Gastrocnemius medialis (tissue), 4 donors: ENCODE data around the gene MAG. TPM values are rescaled to one million over a fixed set of nuclear protein-coding genes. Genes with fewer than 3 reads are reported as not detected.

Experiments
- ATAC-seq, 2 donors: fragments of 150-250 bp; one replicate each; pipeline ENCODE4 v1.9.1; 2016
- DNase-seq, 2 donors: peaks; one replicate each; pipeline ENCODE4 v3.0.0-alpha.2; 2019
- H3K27ac ChIP-seq, 4 donors: fragments of 200-600 bp; sonication (generic); 1 replicate in 1 of 4; 2 replicates in 3 of 4; pipeline ENCODE4 v1.5.1; 2016 to 2018; ENCODE audit warnings: mild to moderate bottlenecking in 2 of 4, moderate library complexity in 1 of 4
- H3K27me3 ChIP-seq, 3 donors: fragments of 200-600 bp; sonication (generic) in 2 of 3; 1 replicate in 1 of 3; 2 replicates in 2 of 3; pipeline versions ENCODE4 v1.5.1 to v1.6.0; 2016 to 2019; ENCODE audit warnings: mild to moderate bottlenecking in 1 of 3, moderate library complexity in 1 of 3
- H3K36me3 ChIP-seq, 2 donors: fragments of 200-600 bp; sonication (generic) in 1 of 2; one replicate each; pipeline ENCODE4 v1.5.1; 2017 to 2018
- H3K4me1 ChIP-seq, 2 donors: fragments of 200-600 bp; sonication (generic) in 1 of 2; one replicate each; pipeline ENCODE4 v1.5.1; 2016 to 2017; ENCODE audit warnings: mild to moderate bottlenecking in 2 of 2
- H3K4me3 ChIP-seq, 4 donors: fragments of 200-600 bp; sonication (generic) in 3 of 4; 1 replicate in 1 of 4; 2 replicates in 3 of 4; pipeline ENCODE4 v1.5.1; 2016 to 2019; ENCODE audit warnings: mild to moderate bottlenecking in 2 of 4
- H3K9me3 ChIP-seq, 3 donors: fragments of 200-600 bp; sonication (generic) in 2 of 3; 1 replicate in 1 of 3; 2 replicates in 2 of 3; pipeline ENCODE4 v1.5.1; 2016 to 2019
- POLR2A ChIP-seq, 2 donors: fragments of 450-650 bp; IDR thresholded peaks; one replicate each; pipeline ENCODE4 v1.6.1; 2017; ENCODE audit warnings: antibody characterized with exemption in 2 of 2, mild to moderate bottlenecking in 2 of 2, moderate library complexity in 2 of 2
- in situ Hi-C, 4 donors: fragments of 200-750 bp; cut with MboI; loops; one replicate each; pipeline versions ENCODE4 v1.15.0 to v1.8.0; 2017; ENCODE audit warnings: low sequenced_read_pairs in 4 of 4
- intact Hi-C: fragments of 100-400 bp; cut with DNase I; formaldehyde crosslinking; loops from one replicate; pipeline ENCODE4 v1.15.1; 2023; ENCODE audit warnings: low total_unique reads
- total RNA-seq, 4 donors: library from RNA; depleted of rRNA; stranded (reverse); fragments of >200 nt; gene quantifications; one replicate each; pipeline versions ENCODE4 v1.1.0 to v1.2.3, GENCODE V29; 2016
- TF ChIP-seq, protein P1 (sequence below), 5 experiments: fragments of 450-650 bp in 3 of 5; fragments of 200-600 bp in 2 of 5; sonication (generic) in 2 of 5; IDR thresholded peaks in 4 of 5; conservative IDR thresholded peaks in 1 of 5; 1 replicate in 4 of 5; 2 replicates in 1 of 5; pipeline ENCODE4 v1.5.1; 2016 to 2019; ENCODE audit warnings: antibody characterized with exemption in 5 of 5, mild to moderate bottlenecking in 3 of 5, moderate library complexity in 3 of 5

The MAG gene
- total RNA-seq, 4 donors from 2014 or later, result 0.24 to 1.5 TPM; not detected in 2

GRCh38 chr19:35341565-35342225 is 49.7 kb downstream of the MAG start:
- intact Hi-C loops, result no loop called here
- H3K27me3 ChIP-seq, result no peaks in the 10 kb centered on the region
- H3K36me3 ChIP-seq, result no peaks in the 10 kb centered on the region
- no peak overlapping the region for H3K27ac ChIP-seq
- no peaks in the 10 kb centered on the region for H3K4me1 ChIP-seq
- in situ Hi-C loops, result loop anchor here in 1 of 4 donors (10.0 kb wide), 1 partner anchor 153 kb away; the partner anchor contains the start of gene KRTDAP
- H3K9me3 ChIP-seq, result no peaks in the 10 kb centered on the region
- H3K4me3 ChIP-seq, result no peak overlapping the region
- TF ChIP-seq POLR2A (IDR thresholded peaks at IDR 0.05), result no peak
- TF ChIP-seq, protein P1, sequence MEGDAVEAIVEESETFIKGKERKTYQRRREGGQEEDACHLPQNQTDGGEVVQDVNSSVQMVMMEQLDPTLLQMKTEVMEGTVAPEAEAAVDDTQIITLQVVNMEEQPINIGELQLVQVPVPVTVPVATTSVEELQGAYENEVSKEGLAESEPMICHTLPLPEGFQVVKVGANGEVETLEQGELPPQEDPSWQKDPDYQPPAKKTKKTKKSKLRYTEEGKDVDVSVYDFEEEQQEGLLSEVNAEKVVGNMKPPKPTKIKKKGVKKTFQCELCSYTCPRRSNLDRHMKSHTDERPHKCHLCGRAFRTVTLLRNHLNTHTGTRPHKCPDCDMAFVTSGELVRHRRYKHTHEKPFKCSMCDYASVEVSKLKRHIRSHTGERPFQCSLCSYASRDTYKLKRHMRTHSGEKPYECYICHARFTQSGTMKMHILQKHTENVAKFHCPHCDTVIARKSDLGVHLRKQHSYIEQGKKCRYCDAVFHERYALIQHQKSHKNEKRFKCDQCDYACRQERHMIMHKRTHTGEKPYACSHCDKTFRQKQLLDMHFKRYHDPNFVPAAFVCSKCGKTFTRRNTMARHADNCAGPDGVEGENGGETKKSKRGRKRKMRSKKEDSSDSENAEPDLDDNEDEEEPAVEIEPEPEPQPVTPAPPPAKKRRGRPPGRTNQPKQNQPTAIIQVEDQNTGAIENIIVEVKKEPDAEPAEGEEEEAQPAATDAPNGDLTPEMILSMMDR (IDR thresholded peaks at IDR 0.05 in 4 of 5, conservative IDR thresholded peaks at IDR 0.05 in 1 of 5), result no peak
- ATAC-seq, result no peak
- DNase-seq, result no peak

DNA sequence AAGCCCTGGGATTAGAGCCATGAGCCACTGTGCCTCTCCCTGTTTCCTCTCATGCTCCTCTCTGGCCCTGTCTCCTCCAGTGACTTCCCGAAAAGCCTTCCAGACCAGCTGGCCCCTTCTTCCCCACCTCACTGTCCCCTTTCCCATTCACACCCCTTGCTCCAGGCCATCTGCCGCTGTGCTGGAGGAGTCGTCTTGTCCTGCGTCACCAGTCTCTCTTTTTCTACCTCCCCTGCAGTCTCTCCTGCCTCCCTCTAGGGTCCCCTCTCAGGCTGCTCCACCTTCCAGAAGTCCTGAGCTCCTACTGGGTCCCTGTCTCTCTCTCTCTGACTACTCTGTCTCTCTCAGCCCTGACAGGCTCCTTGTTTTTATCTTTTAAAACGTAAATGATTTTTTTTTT is 50.5 kb downstream of the MAG start:
- Histone ChIP-seq H3K27ac (no peak overlapping the region), H3K9me3 (no peaks in the 10 kb centered on the region), H3K36me3 (no peaks in the 10 kb centered on the region), H3K27me3 (no peaks in the 10 kb centered on the region), H3K4me3 (no peak overlapping the region), H3K4me1 (no peaks in the 10 kb centered on the region)
- TF ChIP-seq, protein P1 (IDR thresholded peaks at IDR 0.05 in 4 of 5, conservative IDR thresholded peaks at IDR 0.05 in 1 of 5), result no peak
- no peak for TF ChIP-seq POLR2A (IDR thresholded peaks at IDR 0.05)
- in situ Hi-C loops, result loop anchor here in 1 of 4 donors (10.0 kb wide), 1 partner anchor 152 kb away; the partner anchor contains the start of gene KRTDAP
- ATAC-seq, result no peak
- DNase-seq, result no peak
- intact Hi-C loops, result no loop called here

GRCh38 chr19:35344511-35345031 is 52.6 kb downstream of the MAG start:
- H3K9me3 ChIP-seq, result no peaks in the 10 kb centered on the region
- H3K27ac ChIP-seq, result no peak overlapping the region
- H3K27me3 ChIP-seq, result no peaks in the 10 kb centered on the region
- intact Hi-C loops (no loop called here), in situ Hi-C loops (loop anchor here in 1 of 4 donors (10.0 kb wide), 1 partner anchor 150 kb away; the partner anchor contains the start of gene KRTDAP)
- TF ChIP-seq, protein P1 (IDR thresholded peaks at IDR 0.05 in 4 of 5, conservative IDR thresholded peaks at IDR 0.05 in 1 of 5), result no peak
- no peak for TF ChIP-seq POLR2A (IDR thresholded peaks at IDR 0.05)
- H3K4me1 ChIP-seq, result no peaks in the 10 kb centered on the region
- ATAC-seq (no peak), DNase-seq (no peak)
- no peak overlapping the region for H3K4me3 ChIP-seq
- H3K36me3 ChIP-seq, result no peaks in the 10 kb centered on the region

DNA sequence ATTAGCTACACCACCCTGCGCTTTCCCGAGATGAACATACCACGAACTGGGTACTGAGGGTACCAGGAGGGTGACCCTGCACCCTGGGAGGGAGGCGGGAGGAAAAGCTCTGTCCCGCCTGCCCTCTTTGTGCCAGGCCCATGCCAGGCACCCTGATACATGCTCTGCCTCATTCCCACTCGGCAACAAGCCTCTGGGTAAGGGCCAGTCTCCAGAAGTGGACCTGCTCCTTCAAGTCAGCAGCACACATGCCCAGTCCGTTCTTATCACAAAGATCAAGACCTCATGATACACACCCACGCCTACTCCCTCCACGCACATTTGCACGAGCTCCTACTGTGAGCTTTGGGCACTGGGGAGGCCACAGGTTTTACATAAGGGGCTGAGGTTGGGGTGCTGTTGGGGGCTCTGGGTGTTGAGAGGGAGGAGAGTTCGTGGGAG is 53.7 kb downstream of the MAG start:
- TF ChIP-seq POLR2A (IDR thresholded peaks at IDR 0.05), result no peak
- TF ChIP-seq, protein P1 (IDR thresholded peaks at IDR 0.05 in 4 of 5, conservative IDR thresholded peaks at IDR 0.05 in 1 of 5), result no peak

More for the DNA sequence above, 53.7 kb downstream of the MAG start:
- Histone ChIP-seq H3K9me3 (no peaks in the 10 kb centered on the region), H3K27ac (no peak overlapping the region), H3K27me3 (no peaks in the 10 kb centered on the region), H3K4me3 (no peak overlapping the region), H3K4me1 (no peaks in the 10 kb centered on the region), H3K36me3 (no peaks in the 10 kb centered on the region)
- DNase-seq (no peak), ATAC-seq (no peak)
- intact Hi-C loops, result no loop called here
- in situ Hi-C loops, result loop anchor here in 1 of 4 donors (10.0 kb wide), 1 partner anchor 149 kb away; the partner anchor contains the start of gene KRTDAP
